Neutrophil (primary cell): ENCODE measurements around the gene IGF2.

Source experiments
- H3K27ac ChIP-seq: fragments of 200-600 bp; sonication (generic); 2 replicates; pipeline ENCODE4 v1.5.1; 2016; ENCODE audit warnings: mild to moderate bottlenecking, moderate library complexity
- H3K27me3 ChIP-seq: fragments of 200-600 bp; sonication (generic); 2 replicates; pipeline ENCODE4 v1.6.0; 2016; ENCODE audit warnings: mild to moderate bottlenecking
- H3K36me3 ChIP-seq: fragments of 200-600 bp; sonication (generic); 2 replicates; pipeline ENCODE4 v1.5.1; 2017
- H3K4me1 ChIP-seq, 2 experiments: fragments of 200-600 bp in 1 of 2; sonication (generic) in 1 of 2; 1 replicate in 1 of 2; 2 replicates in 1 of 2; pipeline versions ENCODE4 v1.5.1 to v1.6.1; 2013 to 2016; ENCODE audit warnings: low read depth in 1 of 2, low read length in 1 of 2, mild to moderate bottlenecking in 1 of 2, moderate library complexity in 1 of 2; ENCODE audit not compliant: control insufficient read depth in 1 of 2, insufficient read depth in 1 of 2
- H3K4me3 ChIP-seq, 2 experiments: fragments of 200-600 bp in 1 of 2; sonication (generic) in 1 of 2; 1 replicate in 1 of 2; 2 replicates in 1 of 2; pipeline ENCODE4 v1.5.1; 2013 to 2016; ENCODE audit warnings: low read depth in 1 of 2, low read length in 1 of 2, mild to moderate bottlenecking in 1 of 2, moderate library complexity in 1 of 2
- H3K9me3 ChIP-seq: fragments of 200-600 bp; sonication (generic); 2 replicates; pipeline ENCODE4 v1.5.1; 2016
- TF ChIP-seq, protein P1 (sequence below): fragments of 200-600 bp; sonication (generic); IDR thresholded peaks from 2 replicates; pipeline ENCODE4 v1.5.1; 2016; ENCODE audit warnings: antibody characterized with exemption

The IGF2 gene

DNA sequence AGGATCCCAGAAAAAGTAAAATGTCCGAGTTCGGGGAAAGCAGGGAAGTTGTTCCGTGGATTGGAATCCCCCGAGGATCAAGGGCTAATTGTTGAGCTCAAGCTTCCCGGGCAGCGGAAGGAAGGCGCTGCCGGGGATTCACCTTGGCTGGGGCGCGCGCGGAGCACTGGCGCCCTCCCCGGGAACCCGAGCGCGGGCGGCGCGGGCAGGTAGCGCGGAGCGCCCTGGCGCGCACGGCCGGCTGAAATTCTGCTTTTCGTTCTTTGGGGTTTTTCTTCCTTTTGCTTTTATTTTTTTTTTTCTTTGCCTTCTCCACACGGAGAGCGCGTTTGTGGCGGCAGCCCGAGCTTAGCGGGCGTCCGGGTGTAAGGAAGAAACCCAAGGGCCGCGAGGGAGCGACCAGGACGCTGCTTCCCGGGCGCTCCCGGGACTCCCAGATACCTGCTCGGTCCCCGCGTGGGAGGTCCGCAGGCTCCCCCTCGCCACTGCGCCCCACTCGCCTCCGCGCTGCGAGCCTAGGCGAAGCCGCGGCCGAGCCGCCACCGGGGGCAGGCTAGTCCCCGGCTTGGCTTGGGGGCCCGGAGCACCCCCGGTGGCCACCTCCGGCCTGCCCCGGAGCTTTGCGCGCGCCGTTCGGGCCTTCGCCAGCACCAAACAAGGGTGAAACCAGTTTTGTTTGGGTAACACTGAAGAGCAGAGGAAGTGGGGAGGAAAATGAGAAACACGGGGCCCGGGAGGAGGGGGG, 4.8 kb upstream of the IGF2 start:
- TF ChIP-seq, protein P1, sequence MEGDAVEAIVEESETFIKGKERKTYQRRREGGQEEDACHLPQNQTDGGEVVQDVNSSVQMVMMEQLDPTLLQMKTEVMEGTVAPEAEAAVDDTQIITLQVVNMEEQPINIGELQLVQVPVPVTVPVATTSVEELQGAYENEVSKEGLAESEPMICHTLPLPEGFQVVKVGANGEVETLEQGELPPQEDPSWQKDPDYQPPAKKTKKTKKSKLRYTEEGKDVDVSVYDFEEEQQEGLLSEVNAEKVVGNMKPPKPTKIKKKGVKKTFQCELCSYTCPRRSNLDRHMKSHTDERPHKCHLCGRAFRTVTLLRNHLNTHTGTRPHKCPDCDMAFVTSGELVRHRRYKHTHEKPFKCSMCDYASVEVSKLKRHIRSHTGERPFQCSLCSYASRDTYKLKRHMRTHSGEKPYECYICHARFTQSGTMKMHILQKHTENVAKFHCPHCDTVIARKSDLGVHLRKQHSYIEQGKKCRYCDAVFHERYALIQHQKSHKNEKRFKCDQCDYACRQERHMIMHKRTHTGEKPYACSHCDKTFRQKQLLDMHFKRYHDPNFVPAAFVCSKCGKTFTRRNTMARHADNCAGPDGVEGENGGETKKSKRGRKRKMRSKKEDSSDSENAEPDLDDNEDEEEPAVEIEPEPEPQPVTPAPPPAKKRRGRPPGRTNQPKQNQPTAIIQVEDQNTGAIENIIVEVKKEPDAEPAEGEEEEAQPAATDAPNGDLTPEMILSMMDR: no peak
- H3K4me3 ChIP-seq: no peak overlapping the region
- no peaks in the 10 kb centered on the region for H3K9me3 ChIP-seq
- no peaks in the 10 kb centered on the region for H3K36me3 ChIP-seq
- H3K27me3 ChIP-seq: peaks cover 100% of the 10 kb centered on the region
- no peaks in the 10 kb centered on the region for H3K4me1 ChIP-seq
- no peak overlapping the region for H3K27ac ChIP-seq

DNA sequence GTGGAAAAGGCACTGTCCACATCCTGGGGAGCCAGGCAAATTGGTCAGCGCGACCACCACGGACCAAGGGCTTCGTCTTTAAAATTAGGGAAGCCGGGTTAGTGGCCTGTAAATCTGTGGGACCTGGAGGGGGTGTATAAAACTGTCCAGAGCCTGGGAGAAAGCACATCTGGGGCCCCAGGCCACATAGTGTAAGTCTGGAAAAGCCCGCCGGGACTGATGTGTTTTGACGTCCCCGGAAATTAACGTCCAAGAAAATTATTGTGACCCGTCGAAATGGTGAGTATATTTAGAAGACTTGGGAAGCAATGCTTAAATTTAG, 4.2 kb upstream of the IGF2 start:
- Histone ChIP-seq H3K36me3 (no peaks in the 10 kb centered on the region), H3K9me3 (no peaks in the 10 kb centered on the region), H3K4me3 (no peak overlapping the region), H3K27me3 (peaks cover 100% of the 10 kb centered on the region), H3K4me1 (no peaks in the 10 kb centered on the region), H3K27ac (no peak overlapping the region)
- TF ChIP-seq, protein P1: no peak

DNA sequence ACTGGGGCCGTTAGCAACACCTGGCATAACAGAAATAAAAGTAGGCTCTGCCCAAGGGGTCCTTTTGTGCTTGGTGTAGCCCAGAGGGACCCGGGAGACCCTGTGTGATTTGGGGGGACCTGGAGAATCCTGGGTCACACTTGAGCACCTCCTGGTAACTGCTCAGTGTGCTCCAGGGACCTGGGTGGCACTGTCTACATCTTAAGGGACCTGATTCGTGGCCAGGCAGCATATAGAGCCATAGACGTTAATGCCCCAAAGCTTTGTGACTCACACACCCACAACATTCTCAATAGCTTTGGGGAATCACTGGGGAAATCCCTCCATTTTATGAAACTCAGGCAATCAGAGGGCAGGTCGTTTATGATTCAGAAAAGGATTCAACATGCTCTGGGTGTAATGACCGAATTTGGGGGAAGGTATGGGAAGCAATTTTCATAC, 3.6 kb upstream of the IGF2 start:
- no peaks in the 10 kb centered on the region for H3K4me1 ChIP-seq
- no peaks in the 10 kb centered on the region for H3K9me3 ChIP-seq
- TF ChIP-seq, protein P1: no peak
- no peaks in the 10 kb centered on the region for H3K36me3 ChIP-seq
- no peak overlapping the region for H3K4me3 ChIP-seq
- no peak overlapping the region for H3K27ac ChIP-seq
- peaks cover 100% of the 10 kb centered on the region for H3K27me3 ChIP-seq

DNA sequence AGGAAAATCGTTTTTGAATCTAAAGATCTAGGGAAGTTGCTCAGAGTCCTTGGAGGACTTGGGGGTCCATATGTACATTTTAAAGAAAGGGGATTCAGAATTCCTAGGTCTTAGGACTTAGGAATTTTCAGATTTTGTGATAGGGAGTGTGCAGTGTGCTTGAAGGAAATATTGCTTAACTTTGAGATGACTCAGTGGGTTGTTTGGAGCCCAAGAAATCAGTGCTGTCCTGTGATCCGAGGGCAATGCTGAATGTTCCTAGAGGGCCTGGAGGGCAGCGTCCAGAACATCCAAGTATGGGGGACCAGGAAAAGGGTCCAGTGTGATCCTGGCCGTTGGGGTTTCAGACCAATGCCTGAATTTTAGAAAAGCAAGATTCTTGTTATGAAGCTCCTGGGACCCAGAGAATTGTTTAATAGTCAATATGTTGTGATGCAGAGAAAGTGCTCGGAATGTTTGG, 3.1 kb upstream of the IGF2 start:
- Histone ChIP-seq H3K27me3 (peaks cover 100% of the 10 kb centered on the region), H3K36me3 (no peaks in the 10 kb centered on the region), H3K4me1 (no peaks in the 10 kb centered on the region), H3K4me3 (no peak overlapping the region), H3K9me3 (no peaks in the 10 kb centered on the region), H3K27ac (no peak overlapping the region)
- TF ChIP-seq, protein P1: no peak

DNA sequence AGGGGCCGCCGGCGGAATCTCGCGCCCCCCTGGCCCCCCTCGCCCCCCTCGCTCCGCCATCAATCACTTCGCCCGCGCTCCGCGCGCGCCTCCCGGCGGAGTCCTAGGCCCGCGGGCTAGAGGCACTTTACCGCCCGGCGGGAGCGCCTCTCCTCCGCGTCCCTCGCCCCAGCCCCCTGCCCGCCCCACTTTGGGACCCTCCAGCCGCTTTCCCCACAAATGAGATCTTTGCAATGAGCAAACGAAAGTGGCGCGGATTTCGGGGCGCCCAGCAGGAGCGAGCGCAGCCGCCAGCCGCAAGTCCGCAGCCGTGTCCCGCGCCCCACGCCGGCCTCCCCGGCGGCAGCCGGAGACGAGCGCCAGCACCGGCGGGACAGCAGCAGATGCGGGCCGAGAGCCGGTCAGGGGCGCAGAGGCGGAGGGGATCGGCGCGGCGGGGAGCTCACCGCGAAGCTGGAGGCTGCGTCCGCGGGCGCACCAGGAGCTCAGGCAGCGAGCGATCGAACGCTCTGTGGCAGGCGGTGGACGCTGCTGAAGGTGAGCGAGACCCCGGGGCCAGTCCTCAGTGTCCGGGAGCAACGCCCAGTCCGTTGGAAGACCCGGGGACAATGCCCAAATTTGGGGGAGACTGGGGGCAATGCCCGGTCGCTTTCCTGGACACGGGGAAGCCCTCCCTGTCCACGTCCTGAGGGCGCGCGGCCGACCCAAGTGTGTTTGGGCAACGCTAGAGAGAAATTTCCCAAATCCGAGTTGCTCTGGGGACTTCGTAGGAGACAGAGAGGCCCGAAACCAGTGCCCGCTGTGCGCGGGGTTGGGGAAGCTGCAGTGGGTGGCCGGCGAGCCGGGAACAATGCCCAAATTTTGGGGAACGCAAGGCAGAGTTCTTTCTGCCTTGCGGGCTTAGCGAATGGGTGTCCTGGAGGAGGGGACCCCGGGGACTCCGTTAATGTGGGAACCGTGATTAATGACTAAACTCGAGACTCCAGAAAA, 1.5 kb upstream of the IGF2 start:
- TF ChIP-seq, protein P1: no peak
- H3K4me1 ChIP-seq: no peaks in the 10 kb centered on the region
- no peaks in the 10 kb centered on the region for H3K36me3 ChIP-seq
- peaks cover 100% of the 10 kb centered on the region for H3K27me3 ChIP-seq
- H3K27ac ChIP-seq: no peak overlapping the region
- H3K9me3 ChIP-seq: no peaks in the 10 kb centered on the region
- no peak overlapping the region for H3K4me3 ChIP-seq
